Measurements from ENCODE around the gene TRMT1.
"Not testable (repeated sequence)": the region's sequence is repeated elsewhere in the genome, so short reads cannot be mapped to it uniquely, and the experiment has no call there.

Gene TRMT1

GRCh38 chr19:13116282-13117175 lies at the start of gene TRMT1:
Gene TRMT1 (minus strand): TSS chr19:13116740. CDS start chr19:13116399, 341 bp downstream.
- peak; percentile 95 for DNase-seq (ENCODE audit: low spot score)

DNA sequence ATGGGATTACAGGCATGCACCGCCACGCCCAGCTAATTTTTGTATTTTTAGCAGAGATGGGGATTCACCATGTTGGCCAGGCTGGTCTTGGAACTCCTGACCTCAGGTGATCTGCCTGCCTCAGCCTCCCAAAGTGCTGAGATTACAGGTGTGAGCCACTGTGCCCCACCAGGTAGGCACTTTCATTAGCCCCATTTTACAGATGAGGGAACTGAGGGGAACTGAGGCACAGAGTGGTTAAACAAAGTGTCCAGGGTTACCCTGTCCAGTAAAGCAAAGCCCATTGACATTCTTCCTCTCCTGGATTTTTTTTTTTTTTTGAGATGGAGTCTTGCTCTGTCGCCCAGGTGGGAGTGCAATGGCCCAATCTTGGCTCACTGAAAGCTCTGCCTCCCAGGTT lies 49.6 kb upstream of the TRMT1 start:
- not testable (repeated sequence) for DNase-seq (ENCODE audit: low spot score)

GRCh38 chr19:13165162-13165997 lies 48.8 kb upstream of the TRMT1 start:
- DNase-seq (ENCODE audit: low spot score): no peak

GRCh38 chr19:13164343-13165161 lies 48.0 kb upstream of the TRMT1 start:
- peak; percentile 38 for DNase-seq (ENCODE audit: low spot score)

DNA sequence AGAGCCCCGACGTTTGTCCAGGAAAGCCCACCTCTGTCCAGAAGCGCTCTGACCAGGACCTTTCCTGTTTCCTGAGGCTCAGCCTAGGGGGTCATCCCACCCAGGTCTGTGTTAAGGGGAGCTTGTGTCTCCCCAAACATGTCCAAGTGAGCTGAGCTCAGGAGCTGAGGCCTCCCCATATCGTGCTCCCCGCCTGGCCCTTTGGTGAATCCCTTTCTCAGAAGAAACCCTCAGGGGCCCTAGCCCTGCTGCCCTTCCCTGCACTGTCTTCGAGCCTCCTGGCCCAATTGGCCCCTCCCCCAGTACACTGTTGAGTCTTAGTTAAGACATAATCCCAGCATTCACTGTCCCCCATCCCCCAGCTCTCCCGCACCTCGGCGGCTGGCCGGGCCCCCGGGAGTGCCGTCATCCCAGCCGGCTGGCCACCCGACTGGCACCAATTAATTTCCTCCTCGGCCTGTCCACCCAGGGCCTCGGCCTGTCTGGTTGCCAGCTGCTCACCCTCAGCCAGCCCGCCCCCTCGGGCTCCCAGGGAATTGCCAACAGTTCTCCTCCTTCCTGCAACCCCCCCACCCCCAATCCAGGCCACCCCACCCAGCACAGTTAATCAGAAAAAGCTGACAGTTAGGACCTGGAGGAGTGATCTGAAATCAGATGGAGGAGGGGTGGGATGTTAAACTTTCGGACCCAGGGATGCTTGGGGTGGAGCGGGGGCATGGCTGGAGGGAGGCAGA lies 47.2 kb upstream of the TRMT1 start:
- DNase-seq (ENCODE audit: low spot score): peak; percentile 85

- peak; percentile 91 for DNase-seq (ENCODE audit: low spot score)
These were observed 46.4 kb upstream of the TRMT1 start for GRCh38 chr19:13162724-13163608.

- peak; percentile 49 for DNase-seq (ENCODE audit: low spot score)
These were observed 44.0 kb upstream of the TRMT1 start for GRCh38 chr19:13160557-13160956.

DNA sequence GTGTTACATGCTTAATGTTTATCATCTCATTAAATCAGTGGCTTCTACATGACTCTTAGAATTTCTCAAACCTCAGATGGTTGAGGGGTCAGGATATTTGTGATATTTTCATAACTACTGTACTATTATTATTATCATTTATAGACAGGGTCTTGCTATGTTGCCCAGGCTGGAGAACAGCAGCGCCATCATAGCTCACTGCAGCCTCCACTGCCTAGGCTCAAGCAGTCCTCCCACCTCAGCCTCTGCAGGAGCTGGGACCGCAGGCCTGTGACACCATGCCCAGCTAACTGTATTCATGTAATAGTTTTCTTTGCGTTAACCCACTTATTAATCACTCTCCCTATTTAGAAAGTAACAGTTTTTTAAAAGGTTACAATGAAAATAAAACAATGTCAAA lies 43.2 kb upstream of the TRMT1 start:
- no peak for DNase-seq (ENCODE audit: low spot score)

- peak; percentile 73 for DNase-seq (ENCODE audit: low spot score)
These were observed 39.2 kb upstream of the TRMT1 start for GRCh38 chr19:13155472-13156359.

DNA sequence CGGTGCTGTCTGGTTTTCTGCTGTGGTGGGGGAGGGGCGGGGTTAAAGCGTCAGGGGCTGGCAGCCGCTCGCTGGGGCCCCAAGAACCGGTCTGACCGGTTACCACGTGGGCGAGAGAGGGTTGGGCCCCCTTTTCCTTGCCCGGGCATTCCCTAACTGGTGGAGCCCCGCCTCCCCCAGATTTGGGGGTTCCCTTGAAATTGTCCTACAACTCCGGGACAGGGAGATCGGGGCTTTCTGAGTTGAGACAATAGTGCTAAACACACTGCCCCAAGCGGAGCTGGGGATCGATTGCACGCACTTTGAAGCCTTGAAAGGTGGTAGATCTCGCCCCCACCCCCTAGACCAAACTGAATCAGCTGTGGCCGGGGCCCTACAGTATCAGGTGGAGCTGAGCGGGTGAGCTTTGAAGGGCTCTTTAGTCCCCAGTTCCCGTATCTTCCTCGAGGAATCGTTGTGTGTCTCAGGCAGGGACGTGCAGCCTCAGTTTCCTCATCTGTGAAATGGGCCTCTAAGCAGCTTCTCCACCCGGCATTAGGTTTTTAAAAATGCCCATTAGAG lies 38.5 kb upstream of the TRMT1 start:
- peak; percentile 63 for DNase-seq (ENCODE audit: low spot score)

- peak; percentile 86 for DNase-seq (ENCODE audit: low spot score)
These were observed 37.8 kb upstream of the TRMT1 start for GRCh38 chr19:13154241-13154778.

DNA sequence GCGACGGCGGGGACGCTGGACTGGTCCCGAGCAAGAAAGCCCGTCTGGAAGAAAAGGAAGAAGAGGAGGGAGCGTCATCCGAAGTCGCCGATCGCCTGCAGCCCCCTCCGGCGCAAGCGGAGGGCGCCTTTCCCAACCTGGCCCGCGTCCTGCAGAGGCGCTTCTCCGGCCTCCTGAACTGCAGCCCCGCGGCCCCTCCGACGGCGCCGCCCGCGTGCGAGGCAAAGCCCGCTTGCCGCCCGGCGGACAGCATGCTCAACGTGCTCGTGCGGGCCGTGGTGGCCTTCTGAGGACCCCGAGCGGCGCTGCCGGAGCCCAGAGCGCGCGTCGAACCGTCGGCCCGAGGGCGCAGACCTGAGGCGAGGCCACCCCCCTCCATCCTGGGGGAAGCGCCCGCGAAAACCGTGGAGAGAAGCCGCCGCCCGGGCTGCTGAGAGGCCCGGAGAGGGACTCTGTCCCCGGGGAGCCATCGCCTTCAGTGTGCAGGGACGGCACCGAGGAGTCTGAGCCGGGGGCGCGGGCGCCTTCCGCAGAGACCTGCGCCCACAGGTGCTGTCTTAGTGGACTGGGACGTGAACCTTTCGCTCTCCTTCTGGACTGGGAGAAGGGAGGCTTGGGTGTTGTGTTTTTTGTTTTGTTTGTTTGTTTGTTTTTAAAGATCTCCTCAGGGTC lies 37.2 kb upstream of the TRMT1 start:
- DNase-seq (ENCODE audit: low spot score): peak; percentile 33

GRCh38 chr19:13152974-13153568 lies 36.5 kb upstream of the TRMT1 start:
- DNase-seq (ENCODE audit: low spot score): peak; percentile 96

DNA sequence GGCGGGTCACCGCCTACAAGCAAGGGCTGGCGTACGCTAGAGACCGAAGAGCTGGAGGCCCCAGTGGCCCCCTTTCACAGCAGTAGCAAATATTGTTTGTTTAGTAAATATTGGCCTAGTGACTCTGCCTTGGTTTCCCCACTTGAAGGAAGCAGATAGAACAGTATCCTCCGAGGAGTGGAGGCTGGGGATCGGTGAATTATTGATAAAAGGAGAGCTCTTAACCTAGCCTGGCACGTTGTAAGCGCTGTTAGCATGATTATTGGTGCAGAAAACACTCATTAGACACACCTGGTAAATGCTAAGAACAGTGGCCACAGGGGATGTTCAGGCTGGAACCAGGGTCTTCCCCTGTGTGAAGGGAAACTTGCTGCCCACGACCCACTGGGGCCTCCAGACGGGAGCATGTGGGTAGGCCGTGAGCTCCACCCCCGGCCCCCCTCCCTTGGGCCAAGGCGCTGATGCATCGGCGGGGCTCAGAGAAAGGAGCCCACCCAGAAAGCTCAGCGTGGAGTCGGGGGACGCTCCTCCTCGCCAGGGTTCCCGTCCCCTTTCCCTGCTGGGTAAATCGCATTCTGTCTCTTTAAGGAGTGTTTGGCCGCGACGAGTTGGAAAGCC lies 35.9 kb upstream of the TRMT1 start:
- DNase-seq (ENCODE audit: low spot score): no peak

GRCh38 chr19:13151605-13152355 lies 35.2 kb upstream of the TRMT1 start:
- peak; percentile 97 for DNase-seq (ENCODE audit: low spot score)

GRCh38 chr19:13150931-13151604 lies 34.5 kb upstream of the TRMT1 start:
- DNase-seq (ENCODE audit: low spot score): no peak
